Measurements from ENCODE around the gene FAM20C.

The FAM20C gene

DNA sequence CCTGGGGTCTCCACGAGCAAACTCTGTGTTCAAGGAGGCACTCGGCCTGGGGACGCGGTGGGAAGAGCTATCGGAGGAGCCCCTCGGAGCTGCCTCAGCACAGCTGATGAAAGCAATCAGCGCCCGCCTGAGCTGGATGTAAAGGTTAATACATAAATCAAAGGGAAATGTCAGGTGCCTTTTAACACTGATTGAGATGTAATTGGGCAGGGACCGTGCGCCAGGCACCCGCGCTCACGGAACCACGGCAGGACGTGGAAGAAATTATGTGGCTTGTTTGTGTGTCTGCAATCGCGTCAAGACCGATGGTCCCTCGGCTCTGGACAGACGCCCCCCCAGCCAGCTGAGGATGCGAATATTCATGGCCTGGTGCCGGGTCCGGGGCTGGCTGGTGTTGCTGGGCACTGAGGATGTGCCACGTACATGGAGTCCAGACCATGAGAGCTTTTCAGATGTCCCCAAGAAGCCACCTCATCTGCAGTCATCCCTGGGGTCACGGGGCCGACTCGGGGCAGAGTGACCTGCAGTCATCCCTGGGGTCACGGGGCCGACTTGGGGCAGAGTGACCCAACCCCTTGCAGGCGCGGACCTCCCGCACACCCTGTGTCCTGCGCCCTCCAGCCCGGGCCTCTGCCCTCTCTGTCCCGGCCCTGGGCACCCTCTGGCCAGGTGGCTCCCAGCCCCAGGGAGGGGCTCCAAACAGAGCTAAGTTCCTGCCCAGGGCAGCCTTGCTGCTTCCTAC, 113.2 kb downstream of the FAM20C start:
- no peak for DNase-seq (ENCODE audit: low spot score)

- no peak for DNase-seq (ENCODE audit: low spot score)
Measured at GRCh38 chr7:307970-308369, 115.6 kb downstream of the FAM20C start.

GRCh38 chr7:309586-310228, 117.3 kb downstream of the FAM20C start:
- DNase-seq (ENCODE audit: low spot score) = no peak

Data from LoVo (cell line).